Large intestine (tissue), 3 donors: ENCODE measurements around the gene ELOVL5. TPM values are rescaled to one million over a fixed set of nuclear protein-coding genes. Genes with fewer than 3 reads are reported as not detected.
A peak's percentile ranks its signal among the peaks of the same experiment; 100 is the strongest.

Experiments used
- DNase-seq, 2 donors: peaks; one replicate each; pipeline versions ENCODE4 v3.0.0 to v3.0.0-alpha.2; 2013
- H3K27ac ChIP-seq: one replicate; pipeline ENCODE4 v1.5.1; 2013; ENCODE audit warnings: low read length
- H3K27me3 ChIP-seq: 2 replicates; pipeline ENCODE4 v1.6.1; 2013; ENCODE audit warnings: low read length; ENCODE audit not compliant: control insufficient read depth, insufficient read depth
- H3K36me3 ChIP-seq: 2 replicates; pipeline ENCODE4 v1.6.1; 2013; ENCODE audit warnings: low read length; ENCODE audit not compliant: control insufficient read depth, insufficient read depth
- H3K4me1 ChIP-seq: one replicate; pipeline ENCODE4 v1.6.1; 2013; ENCODE audit warnings: low read length; ENCODE audit not compliant: control insufficient read depth, insufficient read depth
- H3K4me3 ChIP-seq: one replicate; pipeline ENCODE4 v1.5.1; 2013; ENCODE audit warnings: low read length
- H3K9me3 ChIP-seq: one replicate; pipeline ENCODE4 v1.6.1; 2013; ENCODE audit warnings: mild to moderate bottlenecking, low read depth, low read length, moderate library complexity; ENCODE audit not compliant: control insufficient read depth
- WGBS: methylation state at CpG from one replicate; pipeline ENCODE4 v1.1.5; 2013; ENCODE audit warnings: low lambda C conversion rate; ENCODE audit not compliant: insufficient coverage; 5-methylcytosine and 5-hydroxymethylcytosine counted together
- polyA plus RNA-seq: library from polyadenylated mRNA; unstranded; fragments of 120-200 nt; gene quantifications from one replicate; pipeline ENCODE4 v1.2.1, GENCODE V29; 2013

The ELOVL5 gene
- polyA plus RNA-seq, 1 donor = 40.1 TPM

DNA sequence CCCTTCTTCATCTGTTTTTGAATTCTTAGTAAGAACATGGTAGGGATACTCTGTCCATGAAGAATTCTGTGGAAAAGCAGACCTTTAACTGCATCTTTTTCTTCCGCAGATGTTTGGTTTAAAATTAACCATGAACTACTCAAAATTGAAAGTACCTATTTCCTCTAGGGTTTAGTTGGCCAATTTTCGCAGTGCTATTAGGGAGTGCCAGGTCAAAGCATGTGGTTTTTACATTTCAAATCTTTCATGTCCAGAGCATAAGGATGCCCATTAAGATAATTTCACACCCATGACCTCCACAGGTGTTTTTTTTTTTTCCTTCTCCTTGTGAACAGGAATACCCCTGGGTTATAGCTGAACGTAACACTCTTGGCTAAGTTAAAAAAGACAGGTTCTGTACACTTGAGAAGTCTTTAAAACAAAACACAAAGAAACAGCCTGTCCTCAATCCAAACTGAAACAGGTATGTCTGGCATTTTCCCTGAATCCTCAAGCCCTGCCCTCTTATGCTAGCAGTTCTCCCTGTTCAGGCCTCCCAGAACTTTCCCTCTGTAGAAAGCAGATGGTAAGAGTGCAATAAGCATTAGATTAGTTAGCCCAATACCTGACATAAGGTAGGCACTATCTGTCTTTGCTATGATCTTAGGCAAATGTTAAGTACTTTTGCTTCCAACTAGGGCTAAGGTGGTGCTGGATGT lies 67.1 kb downstream of the ELOVL5 start:
- Histone ChIP-seq H3K9me3 (no peaks in the 10 kb centered on the region), H3K27me3 (no peaks in the 10 kb centered on the region), H3K36me3 (no peaks in the 10 kb centered on the region), H3K4me3 (no peak overlapping the region), H3K27ac (no peak overlapping the region), H3K4me1 (peaks cover 4% of the 10 kb centered on the region)
- WGBS = 100% methylated on average over 2 of the region's 3 CpGs
- no peak for DNase-seq

DNA sequence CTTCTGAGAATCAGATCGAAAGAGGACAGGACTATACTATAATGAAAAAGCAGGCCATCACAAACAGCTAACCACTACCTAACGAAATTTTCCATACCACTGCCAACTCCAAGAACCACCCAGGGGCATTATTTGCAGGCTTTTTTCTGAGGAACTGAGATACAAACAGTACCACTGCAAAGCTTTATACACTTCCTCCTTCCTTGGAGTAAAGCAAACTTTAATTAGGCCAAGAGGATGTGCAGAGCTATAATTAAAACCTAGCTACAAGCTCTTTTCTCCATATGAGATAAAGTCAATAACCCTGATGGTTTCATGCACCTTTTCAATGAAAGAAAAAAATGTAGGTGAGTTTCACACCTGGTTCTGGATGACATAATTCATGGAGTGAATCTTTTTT lies 68.5 kb downstream of the ELOVL5 start:
- Histone ChIP-seq H3K9me3 (no peaks in the 10 kb centered on the region), H3K36me3 (no peaks in the 10 kb centered on the region), H3K4me1 (peaks cover 2% of the 10 kb centered on the region), H3K27ac (no peak overlapping the region), H3K27me3 (no peaks in the 10 kb centered on the region), H3K4me3 (no peak overlapping the region)
- no peak for DNase-seq
- WGBS = 100% methylated on average over 1 of the region's 2 CpGs

DNA sequence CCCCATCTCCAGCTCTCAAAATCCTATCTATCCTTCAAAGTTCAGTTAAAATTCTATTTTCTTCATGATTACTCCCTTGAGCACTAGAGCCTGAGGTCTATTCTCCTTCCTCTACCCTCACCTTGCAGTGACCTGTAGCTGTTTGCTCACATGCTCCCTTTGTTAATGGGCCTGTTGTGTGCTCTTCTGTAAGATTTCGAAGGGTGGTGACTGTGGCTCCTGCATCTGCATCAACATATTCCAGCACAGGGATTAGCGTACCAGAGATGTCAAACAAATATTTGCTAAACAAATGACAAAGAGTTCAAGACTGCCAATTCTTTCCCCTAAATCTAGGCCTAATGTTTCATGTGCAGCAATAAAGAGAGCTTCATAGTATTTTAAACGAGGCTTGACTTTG lies 69.5 kb downstream of the ELOVL5 start:
- Histone ChIP-seq H3K4me1 (no peaks in the 10 kb centered on the region), H3K4me3 (no peak overlapping the region), H3K27me3 (no peaks in the 10 kb centered on the region), H3K9me3 (no peaks in the 10 kb centered on the region), H3K36me3 (peaks cover 7% of the 10 kb centered on the region), H3K27ac (no peak overlapping the region)
- 100% methylated on average over 1 of the region's 3 CpGs for WGBS
- no peak for DNase-seq

DNA sequence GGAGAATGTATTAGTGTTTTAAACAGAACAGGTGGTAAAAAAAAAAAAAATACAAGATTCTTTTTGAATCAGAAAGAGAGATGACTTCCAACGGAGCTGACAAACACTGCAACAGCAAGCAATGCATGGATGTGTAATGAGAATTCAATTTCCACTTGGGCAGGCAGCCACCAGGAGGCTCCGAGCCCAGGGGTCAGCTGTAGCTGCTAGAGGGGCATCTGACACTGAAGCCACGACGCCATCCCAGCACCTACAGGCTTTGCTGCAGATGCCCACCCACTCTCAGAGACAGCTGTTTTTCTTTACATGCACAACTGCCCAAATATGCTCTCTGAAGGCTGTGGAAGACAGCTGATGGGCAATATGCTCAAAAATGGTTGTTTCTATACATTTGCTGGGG lies 75.4 kb downstream of the ELOVL5 start:
- Histone ChIP-seq H3K27ac (no peak overlapping the region), H3K9me3 (no peaks in the 10 kb centered on the region), H3K36me3 (peaks cover 44% of the 10 kb centered on the region), H3K27me3 (no peaks in the 10 kb centered on the region), H3K4me1 (no peaks in the 10 kb centered on the region), H3K4me3 (no peak overlapping the region)
- WGBS = 100% methylated on average over 1 of the region's 4 CpGs
- DNase-seq = no peak

DNA sequence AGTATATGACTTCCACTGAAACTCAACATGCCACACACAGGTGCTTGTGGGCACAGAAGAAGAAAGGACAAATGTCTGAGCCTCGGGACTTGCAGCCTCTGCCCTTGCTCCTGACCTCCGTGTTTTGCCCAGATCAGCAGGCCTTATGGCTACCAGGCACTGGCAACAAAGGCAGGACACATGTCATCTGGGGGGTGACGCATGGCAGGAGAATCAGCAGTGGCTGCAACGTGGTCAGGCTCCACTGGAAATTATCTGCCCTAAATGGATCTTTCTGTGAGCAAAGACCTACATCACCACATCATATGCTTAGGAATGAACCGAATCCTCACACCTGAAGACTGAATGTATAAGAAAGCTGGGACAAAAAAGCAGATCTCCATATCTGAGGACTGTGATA lies 78.9 kb downstream of the ELOVL5 start:
- H3K4me1 ChIP-seq = peaks cover under 1% of the 10 kb centered on the region
- H3K9me3 ChIP-seq = no peaks in the 10 kb centered on the region
- H3K4me3 ChIP-seq = no peak overlapping the region
- peaks cover 51% of the 10 kb centered on the region for H3K36me3 ChIP-seq
- H3K27me3 ChIP-seq = no peaks in the 10 kb centered on the region
- no peak overlapping the region for H3K27ac ChIP-seq
- no CpG with 5 or more reads among the region's 5 CpGs for WGBS
- no peak for DNase-seq

DNA sequence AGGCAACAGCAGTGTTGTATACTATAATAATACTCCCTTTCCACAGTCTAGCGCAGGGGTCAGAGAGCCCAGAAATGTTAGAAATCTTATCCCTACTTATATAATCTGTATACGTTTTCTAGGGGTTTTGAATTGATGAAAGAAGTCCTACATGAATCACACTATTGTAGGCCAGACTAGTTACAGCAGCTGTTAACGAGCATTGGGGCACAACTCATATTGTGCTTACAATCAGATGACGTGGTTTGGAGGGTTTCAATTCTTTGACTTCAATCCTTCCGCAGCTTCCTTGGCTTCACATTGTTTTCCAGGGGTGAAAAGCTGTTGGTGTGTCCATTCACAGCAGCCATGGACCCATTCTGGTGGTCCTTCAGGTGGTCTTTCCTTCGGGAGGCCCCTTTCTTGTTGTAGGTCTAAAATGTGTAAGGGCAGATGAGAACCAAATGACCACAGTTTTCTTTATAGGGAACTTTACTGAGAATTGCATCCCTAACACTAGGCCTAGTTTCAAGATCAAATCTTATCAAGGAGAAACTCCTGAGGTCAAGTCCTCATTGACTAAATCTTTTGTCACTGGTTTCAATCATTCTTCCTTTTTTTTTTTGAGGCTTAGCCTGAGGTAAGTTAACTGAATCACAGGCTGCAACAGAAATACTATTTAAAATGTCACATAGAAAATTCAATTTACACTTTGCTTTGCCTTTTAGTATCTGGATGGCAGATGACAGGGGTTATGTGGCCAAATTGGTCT lies 79.7 kb downstream of the ELOVL5 start:
- H3K36me3 ChIP-seq = peaks cover 44% of the 10 kb centered on the region
- no peak for DNase-seq
- H3K4me3 ChIP-seq = no peak overlapping the region
- H3K27me3 ChIP-seq = no peaks in the 10 kb centered on the region
- H3K27ac ChIP-seq = no peak overlapping the region
- no CpG with 5 or more reads among the region's 6 CpGs for WGBS
- H3K9me3 ChIP-seq = no peaks in the 10 kb centered on the region
- peaks cover 8% of the 10 kb centered on the region for H3K4me1 ChIP-seq

DNA sequence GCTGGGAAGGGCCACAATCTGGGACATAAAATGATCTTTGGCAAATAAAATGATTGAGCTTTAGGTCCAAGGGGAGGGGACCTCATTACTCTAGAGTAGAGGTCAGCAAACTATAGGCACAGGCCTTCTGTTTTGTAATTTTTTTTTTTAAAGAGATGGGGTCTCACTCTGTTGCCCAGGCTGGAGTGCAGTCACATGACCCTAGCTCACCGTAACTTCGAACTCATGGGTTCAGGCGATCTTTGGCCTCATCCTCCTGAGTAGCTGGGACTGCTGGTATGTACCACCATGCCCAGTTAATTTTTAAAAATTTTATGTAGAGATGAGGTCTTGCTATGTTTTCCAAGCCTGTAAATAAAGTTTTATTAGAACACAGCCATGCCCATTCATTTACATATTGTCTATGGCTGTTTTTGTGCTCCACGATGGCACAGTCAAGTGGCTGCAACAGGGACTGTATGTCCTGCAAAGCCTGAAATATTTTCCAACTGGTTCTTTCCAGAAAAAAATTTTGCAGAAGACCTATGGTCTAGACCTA lies 82.1 kb downstream of the ELOVL5 start:
- DNase-seq = no peak
- H3K36me3 ChIP-seq = peaks cover 28% of the 10 kb centered on the region
- no peak overlapping the region for H3K4me3 ChIP-seq
- peaks cover 12% of the 10 kb centered on the region for H3K4me1 ChIP-seq
- no peaks in the 10 kb centered on the region for H3K9me3 ChIP-seq
- H3K27ac ChIP-seq = no peak overlapping the region
- no peaks in the 10 kb centered on the region for H3K27me3 ChIP-seq
- no CpG with 5 or more reads among the region's 4 CpGs for WGBS

DNA sequence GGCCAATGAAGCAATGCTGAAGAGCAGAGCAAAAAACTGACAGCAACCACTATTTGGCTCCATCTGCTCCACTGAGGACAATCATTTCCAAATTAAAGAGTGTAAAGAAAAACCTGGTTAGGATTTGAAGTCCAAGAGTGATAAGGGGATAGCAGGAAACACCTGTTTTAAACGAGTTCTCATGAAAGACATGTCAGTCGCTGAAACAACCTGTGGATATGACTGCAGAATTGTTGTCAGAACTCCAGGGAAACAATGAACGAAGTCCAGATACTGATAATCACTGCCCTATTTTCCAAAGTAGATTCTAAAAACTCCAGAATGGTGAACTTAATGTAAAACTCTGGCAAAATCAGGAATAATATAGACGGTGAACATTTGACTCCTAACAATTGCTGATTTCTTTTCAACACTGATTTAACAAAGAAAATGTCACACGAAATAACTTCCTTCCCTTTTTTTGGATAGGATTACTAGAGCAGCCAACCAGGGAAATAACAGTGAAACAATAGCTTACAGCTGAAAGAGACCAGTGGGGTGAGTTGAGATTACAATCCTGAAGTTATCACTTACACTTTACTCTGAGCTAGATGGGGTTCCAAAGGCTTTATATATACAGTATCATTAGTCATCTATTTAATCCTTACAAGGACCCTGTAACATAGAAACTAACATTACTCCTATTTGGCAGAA lies 83.7 kb downstream of the ELOVL5 start:
- H3K27ac ChIP-seq = no peak overlapping the region
- WGBS = 17% methylated on average over 2 of the region's 5 CpGs
- peaks cover 12% of the 10 kb centered on the region for H3K4me1 ChIP-seq
- H3K9me3 ChIP-seq = no peaks in the 10 kb centered on the region
- DNase-seq = peak in 1 of 2 donors; percentile 58
- no peak overlapping the region for H3K4me3 ChIP-seq
- H3K27me3 ChIP-seq = no peaks in the 10 kb centered on the region
- peaks cover 32% of the 10 kb centered on the region for H3K36me3 ChIP-seq

DNA sequence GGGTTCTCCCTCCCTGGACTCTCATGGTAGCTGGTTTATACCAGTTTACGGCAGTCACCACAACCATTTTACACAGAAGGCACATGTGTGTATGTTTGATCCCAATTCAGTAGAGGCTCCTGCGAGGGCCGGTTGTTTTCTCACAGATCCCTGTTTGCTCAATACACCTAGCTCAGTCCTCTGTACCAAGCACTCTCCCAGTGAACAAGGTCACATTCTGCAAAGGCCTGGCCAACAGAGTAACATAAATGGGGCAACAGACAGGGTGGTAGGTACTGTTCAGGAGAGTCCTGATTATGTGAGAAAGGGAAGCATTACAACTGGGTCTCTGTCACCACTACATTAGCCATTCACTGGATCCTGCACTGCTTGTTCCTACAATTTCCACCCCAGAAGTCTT lies 84.4 kb downstream of the ELOVL5 start:
- H3K4me1 ChIP-seq = peaks cover 12% of the 10 kb centered on the region
- DNase-seq = no peak
- no peaks in the 10 kb centered on the region for H3K27me3 ChIP-seq
- no peak overlapping the region for H3K4me3 ChIP-seq
- no peak overlapping the region for H3K27ac ChIP-seq
- H3K9me3 ChIP-seq = no peaks in the 10 kb centered on the region
- peaks cover 26% of the 10 kb centered on the region for H3K36me3 ChIP-seq
- WGBS = no CpG with 5 or more reads among the region's 3 CpGs

DNA sequence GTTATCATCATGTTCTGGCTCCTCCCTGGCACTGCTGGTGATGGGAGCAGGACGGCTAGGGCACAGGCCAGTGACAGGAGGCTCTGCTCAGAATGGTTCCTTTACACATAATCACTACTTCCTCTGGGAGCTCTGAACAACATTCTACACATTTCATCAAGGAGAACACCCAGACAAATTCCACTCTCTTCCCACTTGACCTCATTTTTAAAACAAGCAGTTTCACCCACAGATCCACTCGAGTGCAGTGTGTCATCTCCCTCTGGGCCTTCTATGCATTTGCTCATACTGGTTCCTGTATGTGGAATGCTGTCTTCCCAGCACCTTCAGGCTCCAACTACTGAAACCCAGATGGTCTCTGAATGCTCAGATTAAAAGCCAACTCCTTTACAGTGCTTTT lies 84.8 kb downstream of the ELOVL5 start:
- Histone ChIP-seq H3K27me3 (no peaks in the 10 kb centered on the region), H3K4me1 (peaks cover 12% of the 10 kb centered on the region), H3K4me3 (no peak overlapping the region), H3K27ac (no peak overlapping the region), H3K9me3 (no peaks in the 10 kb centered on the region), H3K36me3 (peaks cover 25% of the 10 kb centered on the region)
- DNase-seq = no peak
- WGBS = no CpG with 5 or more reads among the region's 2 CpGs
